K562 (cell line): Measurements from ENCODE around the gene INO80.
A peak's percentile ranks its signal among the peaks of the same experiment; 100 is the strongest.

Experiments used
- ATF2 ChIP-seq: sonication (generic); formaldehyde crosslinking; IDR thresholded peaks from 2 replicates; pipeline ENCODE4 v1.8.1; 2022; ENCODE audit warnings: missing genetic modification reagents
- CHD4 ChIP-seq: fragments of 200-600 bp; sonication (generic); IDR thresholded peaks from 3 replicates; pipeline ENCODE4 v1.6.1; 2012; ENCODE audit warnings: low read depth, mild to moderate bottlenecking, mixed read lengths, low read length, inconsistent platforms; ENCODE audit not compliant: insufficient read depth, insufficient replicate concordance, poor library complexity, severe bottlenecking
- FOS ChIP-seq: IDR thresholded peaks from 3 replicates; pipeline ENCODE4 v1.6.1; 2011; ENCODE audit not compliant: insufficient read length; ENCODE audit errors: extremely low read depth
- GABPB1 ChIP-seq: sonication (generic); formaldehyde crosslinking; IDR thresholded peaks from 2 replicates; pipeline ENCODE4 v1.8.0; 2022; ENCODE audit warnings: mild to moderate bottlenecking, missing genetic modification reagents
- HNRNPUL1 ChIP-seq: fragments of 200-400 bp; formaldehyde crosslinking; IDR thresholded peaks from 2 replicates; pipeline ENCODE4 v1.6.1; 2017; ENCODE audit warnings: low read length
- KAT7 ChIP-seq: sonication (generic); formaldehyde crosslinking; IDR thresholded peaks from 2 replicates; pipeline ENCODE4 v1.8.0; 2022; ENCODE audit warnings: missing genetic modification reagents, mild to moderate bottlenecking, borderline replicate concordance
- REST ChIP-seq, 2 experiments: fragments of 450-650 bp; formaldehyde crosslinking in 1 of 2; IDR thresholded peaks; 2 replicates each; pipeline versions ENCODE4 v1.4.0 to v1.6.1; 2014 to 2020; ENCODE audit warnings: mild to moderate bottlenecking in 2 of 2, borderline replicate concordance in 1 of 2, low read depth in 1 of 2
- SOX6 ChIP-seq: fragments of 450-650 bp; IDR thresholded peaks from 2 replicates; pipeline ENCODE4 v1.6.1; 2014; ENCODE audit warnings: mild to moderate bottlenecking
- SP1 ChIP-seq: sonication (generic); formaldehyde crosslinking; IDR thresholded peaks from 2 replicates; pipeline ENCODE4 v1.8.1; 2022; ENCODE audit warnings: mild to moderate bottlenecking, missing genetic modification reagents
- ZBED1 ChIP-seq: IDR thresholded peaks from 2 replicates; pipeline ENCODE4 v1.6.1; 2014
- ZKSCAN8 ChIP-seq: fragments of 200-800 bp; sonication (Bioruptor generic); IDR thresholded peaks from 2 replicates; pipeline ENCODE4 v1.6.1; 2016; ENCODE audit warnings: missing genetic modification characterization, missing compliant biosample characterization
- ZNF121 ChIP-seq: sonication (generic); formaldehyde crosslinking; conservative IDR thresholded peaks from 2 replicates; pipeline ENCODE4 v1.8.0; 2022; ENCODE audit warnings: missing genetic modification reagents
- ZNF318 ChIP-seq, 2 experiments: fragments of 450-650 bp; IDR thresholded peaks; 2 replicates each; pipeline ENCODE4 v1.6.1; 2016; ENCODE audit warnings: mild to moderate bottlenecking in 2 of 2, borderline replicate concordance in 1 of 2, low read depth in 1 of 2, moderate library complexity in 1 of 2
- ZNF584 ChIP-seq: fragments of 200-800 bp; sonication (Bioruptor generic); IDR thresholded peaks from 2 replicates; pipeline ENCODE4 v1.6.1; 2016; ENCODE audit warnings: low read depth, mild to moderate bottlenecking, missing genetic modification characterization, missing compliant biosample characterization

- TF ChIP-seq FOS (no peak), GABPB1 (no peak), ZBED1 (no peak), SOX6 (peak; percentile 48; the same call in 1 of the 2 replicates), ZNF318 (IDR thresholded peaks at IDR 0.05; ENCODE audit: borderline replicate concordance in 1 of 2, low read depth in 1 of 2) (no peak), SP1 (no peak), CHD4 (no peak), ZNF584 (CRISPR knock-in tag) (no peak), KAT7 (CRISPR knock-in tag) (no peak), ZNF121 (CRISPR knock-in tag) (no peak), ATF2 (CRISPR knock-in tag) (no peak), ZKSCAN8 (CRISPR knock-in tag) (no peak), REST (IDR thresholded peaks at IDR 0.05; ENCODE audit: borderline replicate concordance) (no peak), REST (CRISPR knock-in tag; IDR thresholded peaks at IDR 0.05; ENCODE audit: low read depth) (no peak), HNRNPUL1 (no peak)
These were observed 87.2 kb downstream of the INO80 start for GRCh38 chr15:41028853-41029252.
